Esophagus squamous epithelium (tissue), 4 donors: ENCODE measurements around the gene GRB7.

ENCODE experiments used
- CTCF ChIP-seq, 6 experiments: fragments of 450-650 bp in 4 of 6; fragments of 200-600 bp in 2 of 6; sonication (generic) in 2 of 6; IDR thresholded peaks; one replicate each; pipeline ENCODE4 v1.5.1; 2016 to 2019; ENCODE audit warnings: antibody characterized with exemption in 6 of 6, mild to moderate bottlenecking in 4 of 6, moderate library complexity in 4 of 6
- POLR2A ChIP-seq, 4 donors: fragments of 450-650 bp; IDR thresholded peaks; one replicate each; pipeline ENCODE4 v1.6.1; 2017; ENCODE audit warnings: antibody characterized with exemption in 4 of 4, mild to moderate bottlenecking in 4 of 4, moderate library complexity in 3 of 4

- TF ChIP-seq CTCF (IDR thresholded peaks at IDR 0.05), result no peak
- no peak for TF ChIP-seq POLR2A (IDR thresholded peaks at IDR 0.05)
Measured at GRCh38 chr17:39739885-39740356, 2.2 kb downstream of the GRB7 start.
